B cell (primary cell): ENCODE data around the gene LRP1. TPM values are rescaled to one million over a fixed set of nuclear protein-coding genes. Genes with fewer than 3 reads are reported as not detected.

ENCODE experiments used
- ATAC-seq: fragments of 200-7000 bp; cut with Tn5 transposase; one replicate; pipeline ENCODE4 v1.10.0; 2021; ENCODE audit warnings: low read depth, mild to moderate bottlenecking, moderate number of reproducible peaks, moderate library complexity
- CTCF ChIA-PET: fragments of 350-600 bp; sonication (Branson Sonifier 250); formaldehyde crosslinking; loops from one replicate; lab custom pipeline; 2021; ENCODE audit warnings: antibody characterized with exemption, inconsistent platforms; lab: Charles Lee
- POLR2A ChIA-PET: fragments of 350-600 bp; sonication (Branson Sonifier 250); formaldehyde crosslinking; loops from one replicate; lab custom pipeline; 2021; ENCODE audit warnings: antibody characterized with exemption; lab: Charles Lee
- DNase-seq: peaks from one replicate; pipeline ENCODE4 v3.0.0; 2013
- H2AFZ ChIP-seq: 2 replicates; pipeline ENCODE4 v1.6.1; 2012; ENCODE audit warnings: mild to moderate bottlenecking, low read depth, low read length; ENCODE audit not compliant: insufficient read depth, poor library complexity, severe bottlenecking
- H3K27ac ChIP-seq, 2 donors: 1 replicate in 1 of 2; 2 replicates in 1 of 2; pipeline ENCODE4 v1.5.1; 2012 to 2013; ENCODE audit warnings: low read length in 2 of 2, mild to moderate bottlenecking in 2 of 2, moderate library complexity in 1 of 2
- H3K27me3 ChIP-seq, 4 experiments: fragments of 200-600 bp in 1 of 4; sonication (generic) in 1 of 4; replicated peaks in 1 of 4; 1 replicate in 2 of 4; 2 replicates in 2 of 4; pipeline versions ENCODE4 v1.6.1 to v1.7.0; 2013 to 2016; ENCODE audit warnings: low read length in 3 of 4, mild to moderate bottlenecking in 2 of 4, mixed read lengths in 1 of 4, moderate library complexity in 1 of 4; ENCODE audit not compliant: insufficient read depth in 4 of 4, control insufficient read depth in 3 of 4; ENCODE audit errors: control extremely low read depth in 1 of 4
- H3K36me3 ChIP-seq, 2 experiments: replicated peaks in 1 of 2; 1 replicate in 1 of 2; 2 replicates in 1 of 2; pipeline versions ENCODE4 v1.6.1 to v1.7.1; 2013; ENCODE audit warnings: low read length in 1 of 2; ENCODE audit not compliant: insufficient read depth in 2 of 2, control insufficient read depth in 1 of 2; ENCODE audit errors: control extremely low read depth in 1 of 2, extremely low read depth in 1 of 2
- H3K4me1 ChIP-seq, 2 donors: fragments of 200-600 bp in 1 of 2; sonication (generic) in 1 of 2; 1 replicate in 1 of 2; 2 replicates in 1 of 2; pipeline versions ENCODE4 v1.5.1 to v1.6.1; 2013 to 2017; ENCODE audit warnings: low read length in 2 of 2; ENCODE audit not compliant: control insufficient read depth in 2 of 2, insufficient read depth in 2 of 2
- H3K4me2 ChIP-seq: replicated peaks from 2 replicates; pipeline ENCODE3; 2012; ENCODE audit warnings: mild to moderate bottlenecking, low read depth, low read length; ENCODE audit not compliant: poor library complexity, severe bottlenecking
- H3K4me3 ChIP-seq, 5 experiments: fragments of 200-600 bp in 1 of 5; sonication (generic) in 1 of 5; 1 replicate in 3 of 5; 2 replicates in 2 of 5; pipeline versions ENCODE4 v1.5.1 to v1.7.0; 2011 to 2016; ENCODE audit warnings: low read length in 4 of 5, mild to moderate bottlenecking in 4 of 5, low read depth in 2 of 5, control low read depth in 1 of 5, moderate library complexity in 1 of 5; ENCODE audit not compliant: insufficient read depth in 1 of 5; ENCODE audit errors: control extremely low read depth in 1 of 5, extremely low read depth in 1 of 5
- H3K79me2 ChIP-seq: fragments of 200-600 bp; sonication (generic); one replicate; pipeline ENCODE4 v1.6.0; 2016; ENCODE audit warnings: low read length; ENCODE audit not compliant: control insufficient read depth, insufficient read depth
- H3K9ac ChIP-seq: fragments of 200-600 bp; sonication (generic); 2 replicates; pipeline ENCODE4 v1.6.1; 2017; ENCODE audit warnings: mild to moderate bottlenecking, low read length, moderate library complexity
- H3K9me3 ChIP-seq, 3 donors: one replicate each; pipeline versions ENCODE4 v1.6.1 to v1.7.1; 2013; ENCODE audit warnings: low read length in 2 of 3; ENCODE audit not compliant: control insufficient read depth in 2 of 3, insufficient read depth in 1 of 3; ENCODE audit errors: control extremely low read depth in 1 of 3
- H4K20me1 ChIP-seq: 2 replicates; pipeline ENCODE4 v1.6.0; 2012; ENCODE audit warnings: mild to moderate bottlenecking, low read length; ENCODE audit not compliant: insufficient read depth, control insufficient read depth, poor library complexity, severe bottlenecking
- H3K27ac Mint-ChIP-seq: one replicate; pipeline ENCODE4 v1.8.0; 2021; ENCODE audit warnings: mixed read lengths
- H3K27me3 Mint-ChIP-seq: one replicate; pipeline ENCODE4 v1.8.0; 2021; ENCODE audit warnings: mixed read lengths
- H3K4me1 Mint-ChIP-seq: one replicate; pipeline ENCODE4 v1.8.0; 2021; ENCODE audit warnings: mixed read lengths
- H3K4me3 Mint-ChIP-seq: one replicate; pipeline ENCODE4 v1.8.0; 2021; ENCODE audit warnings: mixed read lengths
- H3K9me3 Mint-ChIP-seq: one replicate; pipeline ENCODE4 v1.8.0; 2022; ENCODE audit warnings: mixed read lengths; ENCODE audit not compliant: insufficient read depth
- CTCF ChIP-seq: fragments of 200-600 bp; IDR thresholded peaks from one replicate; pipeline ENCODE4 v1.8.0; 2022; ENCODE audit warnings: antibody characterized with exemption, mild to moderate bottlenecking
- EZH2 ChIP-seq: IDR thresholded peaks from 2 replicates; pipeline ENCODE4 v1.6.1; 2012; ENCODE audit warnings: borderline replicate concordance, low read depth, mild to moderate bottlenecking, moderate library complexity, low read length; ENCODE audit not compliant: insufficient read depth, poor library complexity, severe bottlenecking
- WGBS: methylation state at CpG from one replicate; pipeline ENCODE4 v1.1.5; 2013; ENCODE audit warnings: missing lambda C conversion rate; ENCODE audit not compliant: insufficient coverage; 5-methylcytosine and 5-hydroxymethylcytosine counted together
- intact Hi-C: fragments of 100-400 bp; cut with micrococcal nuclease; formaldehyde crosslinking; loops from one replicate; pipeline ENCODE4 v1.10.0; 2022
- polyA plus RNA-seq: library from polyadenylated mRNA; depleted of rRNA; stranded (reverse); fragments of >200 nt; gene quantifications from 2 replicates; pipeline ENCODE4 v1.2.3, GENCODE V29; 2012
- total RNA-seq, 2 donors: library from RNA; stranded (reverse); fragments of 120-200 nt in 1 of 2; gene quantifications; 1 replicate in 1 of 2; 2 replicates in 1 of 2; pipeline versions ENCODE4 v1.2.3 to v1.2.4, GENCODE V29; 2013 to 2022

Gene LRP1
- total and polyA plus RNA-seq, 2 donors (not counting 1 experiment from before 2014, with no cell fraction given), result 2.0 to 4.1 TPM

DNA sequence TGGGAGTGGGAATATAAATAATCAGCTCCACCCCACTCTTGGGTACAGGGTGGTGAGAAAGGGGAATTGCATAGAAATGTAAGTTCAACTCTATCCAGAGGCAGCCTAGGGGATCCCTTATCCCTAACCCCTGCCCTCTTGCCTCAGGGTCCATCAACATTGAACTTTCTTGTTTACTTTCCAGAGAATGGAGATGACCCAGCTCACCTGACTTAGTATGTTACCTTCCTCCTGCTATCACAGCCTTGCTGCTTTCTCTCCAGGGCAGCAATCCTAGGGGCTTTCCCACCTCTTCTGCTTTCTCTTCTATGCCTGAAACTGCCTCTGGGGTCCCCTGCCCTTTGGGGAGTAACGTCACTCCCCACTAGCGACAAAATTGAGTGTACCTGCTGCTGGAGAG is 2.7 kb downstream of the LRP1 start:
- intact Hi-C loops, result no loop called here
- Histone ChIP-seq H3K9me3 (no peaks in the 10 kb centered on the region), H3K9ac (no peak overlapping the region), H3K27me3 (peaks cover 0 to 13% (median 3%) of the 10 kb centered on the region in 4 experiments), H3K27ac (no peak overlapping the region), H3K4me3 (no peak overlapping the region), H3K36me3 (no peaks in the 10 kb centered on the region), H4K20me1 (no peaks in the 10 kb centered on the region), H3K79me2 (no peaks in the 10 kb centered on the region), H3K4me2 (no peak overlapping the region), H2AFZ (no peak overlapping the region), H3K4me1 (peaks cover 11 to 21% of the 10 kb centered on the region in 2 donors)
- Mint-ChIP-seq H3K27ac (no peak overlapping the region), H3K27me3 (peaks cover 14% of the 10 kb centered on the region), H3K4me3 (peak overlapping the region; percentile 29), H3K4me1 (peaks cover 16% of the 10 kb centered on the region), H3K9me3 (no peaks in the 10 kb centered on the region)
- POLR2A ChIA-PET, result no interaction called here
- DNase-seq, result peak; percentile 35
- ATAC-seq, result no peak
- CTCF ChIA-PET, result interaction anchor here (0.6 to 1.1 kb wide), 3 partner anchors 19 to 627 kb away, joined by 3 to 4 read pairs (median 4); no protein-coding TSS in a partner anchor
- WGBS, result no CpG with 5 or more reads among the region's 2 CpGs
- TF ChIP-seq CTCF (no peak), EZH2 (no peak)

DNA sequence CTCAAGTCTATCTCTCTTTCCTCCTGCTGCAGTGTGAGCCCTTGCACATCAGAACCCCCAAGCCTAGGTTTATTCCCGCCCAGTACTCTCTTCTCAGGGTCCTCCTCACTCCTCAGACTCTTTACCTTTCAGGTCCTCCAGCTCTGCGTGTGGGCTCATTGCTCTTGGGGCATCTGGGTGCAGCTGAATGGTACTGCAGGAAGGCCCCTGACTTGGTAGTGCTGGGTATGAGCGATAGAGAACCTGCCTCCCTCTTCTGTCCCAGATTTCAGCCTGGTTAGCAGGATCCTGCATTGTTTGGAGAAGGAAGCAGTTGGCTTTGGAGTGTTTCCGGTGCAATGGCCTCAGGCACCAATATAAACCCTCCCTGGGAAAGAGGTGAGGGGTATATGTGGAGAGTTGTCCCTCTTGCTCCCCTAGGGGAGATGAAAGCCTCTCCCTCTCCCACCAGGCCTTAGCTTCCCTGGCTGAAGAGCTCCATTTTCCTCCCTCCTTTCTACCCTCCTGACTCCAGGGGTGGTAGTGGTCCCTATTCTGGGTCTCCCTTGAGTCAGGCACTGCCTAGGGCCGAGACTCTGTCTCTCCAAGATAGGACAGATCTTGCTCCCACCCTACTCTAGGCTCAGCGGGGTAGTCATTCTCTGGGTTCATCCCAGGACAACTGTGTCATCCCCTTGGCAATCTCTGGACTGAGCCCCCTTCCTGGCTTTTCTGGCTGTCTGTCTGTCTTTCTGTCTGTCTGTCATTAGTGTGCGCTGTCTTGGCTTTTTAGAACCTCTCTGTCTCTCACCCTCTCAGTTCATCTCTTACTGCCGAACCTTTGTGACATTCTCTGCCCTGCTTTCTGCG is 3.8 kb downstream of the LRP1 start:
- DNase-seq (no peak), ATAC-seq (no peak)
- Mint-ChIP-seq H3K9me3 (no peaks in the 10 kb centered on the region), H3K27me3 (peaks cover 14% of the 10 kb centered on the region), H3K4me1 (peaks cover 12% of the 10 kb centered on the region), H3K4me3 (no peak overlapping the region), H3K27ac (no peak overlapping the region)
- H3K9me3 ChIP-seq, result no peaks in the 10 kb centered on the region
- CTCF ChIA-PET, result interaction anchor here (1.1 kb wide), 1 partner anchor 42 kb away, joined by 6 read pairs; no protein-coding TSS in a partner anchor
- intact Hi-C loops, result no loop called here
- no peak overlapping the region for H3K4me3 ChIP-seq
- TF ChIP-seq EZH2 (no peak), CTCF (no peak)
- H3K79me2 ChIP-seq, result no peaks in the 10 kb centered on the region
- H3K4me1 ChIP-seq, result peaks cover 8 to 18% of the 10 kb centered on the region in 2 donors
- H3K36me3 ChIP-seq, result no peaks in the 10 kb centered on the region
- H3K9ac ChIP-seq, result no peak overlapping the region
- 94% methylated on average over 6 of the region's 9 CpGs for WGBS
- no peak overlapping the region for H3K4me2 ChIP-seq
- no peaks in the 10 kb centered on the region for H4K20me1 ChIP-seq
- no peak overlapping the region for H3K27ac ChIP-seq
- no peak overlapping the region for H2AFZ ChIP-seq
- POLR2A ChIA-PET, result no interaction called here
- H3K27me3 ChIP-seq, result peaks cover 0 to 13% (median 3%) of the 10 kb centered on the region in 4 experiments
